Right ventricle myocardium inferior (tissue), 1 donor: Measurements from ENCODE around the gene PIGL. TPM values are rescaled to one million over a fixed set of nuclear protein-coding genes. Genes with fewer than 3 reads are reported as not detected.
A peak's percentile ranks its signal among the peaks of the same experiment; 100 is the strongest.
"Not testable (repeated sequence)": the region's sequence is repeated elsewhere in the genome, so short reads cannot be mapped to it uniquely, and the experiment has no call there.

Source experiments
- ATAC-seq: fragments of 200-7000 bp; cut with Tn5 transposase; one replicate; pipeline ENCODE4 v1.9.1; 2020; ENCODE audit warnings: mild to moderate bottlenecking, moderate library complexity
- DNase-seq: peaks from one replicate; pipeline ENCODE4 v3.0.0; 2021; ENCODE audit errors: missing footprints
- intact Hi-C: fragments of 100-400 bp; cut with DNase I; formaldehyde crosslinking; loops from one replicate; pipeline ENCODE4 v1.11.0; 2022
- total RNA-seq: library from RNA; stranded (reverse); fragmentation: NEBNext Ultra II Directional; extraction: Animal tissue kit (Norgen Biotek cat#: 25700); gene quantifications from one replicate; pipeline ENCODE4 v1.2.1, GENCODE V29; 2021
- donor health status: DM: no; HTN: yes; CAD: no; lungs with severe emphysema.

Gene PIGL
- total RNA-seq, 1 donor from 2014 or later, result 5.4 TPM

DNA sequence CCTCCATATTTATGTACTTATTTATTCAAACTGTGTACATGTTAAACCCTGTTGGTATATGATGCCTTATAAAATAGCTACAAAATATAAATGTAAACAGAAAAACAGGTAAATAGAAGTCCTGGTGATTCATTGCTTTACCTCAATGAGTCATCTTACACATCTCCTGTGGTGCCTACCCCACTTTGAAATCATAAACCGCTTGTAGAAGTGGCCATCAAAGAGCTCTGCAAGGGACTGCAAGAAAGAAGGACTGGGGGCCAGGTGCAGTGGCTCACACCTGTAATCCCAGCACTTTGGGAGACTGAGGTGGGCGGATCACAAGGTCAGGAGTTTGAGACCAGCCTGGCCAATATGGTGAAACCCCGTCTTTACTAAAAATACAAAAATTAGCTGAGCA, 79.1 kb downstream of the PIGL start:
- ATAC-seq, intact Hi-C loops, DNase-seq: not testable (repeated sequence)

GRCh38 chr17:16297367-16298139, 80.5 kb downstream of the PIGL start:
- intact Hi-C loops, result no loop called here
- DNase-seq (no peak), ATAC-seq (no peak)

- ATAC-seq (no peak), DNase-seq (no peak)
- intact Hi-C loops, result no loop called here
These were observed 81.2 kb downstream of the PIGL start for GRCh38 chr17:16298140-16298662.

DNA sequence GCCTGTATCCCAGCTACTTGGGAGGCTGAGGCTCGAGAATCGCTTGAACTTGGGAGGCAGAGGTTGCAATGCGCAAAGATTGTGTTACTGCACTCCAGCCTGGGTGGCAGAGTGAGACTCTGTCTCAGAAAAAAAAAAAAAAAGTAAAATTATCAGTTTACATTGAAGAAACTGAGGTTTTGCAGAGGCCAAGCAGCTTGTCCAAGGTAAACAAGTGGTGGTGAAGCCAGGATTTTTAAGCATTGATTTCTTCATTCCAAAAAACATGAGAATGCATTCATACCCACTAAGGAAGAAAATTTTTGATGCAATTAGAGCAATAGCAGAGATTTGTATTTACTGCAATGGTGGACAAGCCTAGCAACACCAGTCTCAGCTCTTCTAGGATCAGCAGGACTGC, 83.5 kb downstream of the PIGL start:
- intact Hi-C loops, result no loop called here
- no peak for ATAC-seq
- DNase-seq, result no peak

DNA sequence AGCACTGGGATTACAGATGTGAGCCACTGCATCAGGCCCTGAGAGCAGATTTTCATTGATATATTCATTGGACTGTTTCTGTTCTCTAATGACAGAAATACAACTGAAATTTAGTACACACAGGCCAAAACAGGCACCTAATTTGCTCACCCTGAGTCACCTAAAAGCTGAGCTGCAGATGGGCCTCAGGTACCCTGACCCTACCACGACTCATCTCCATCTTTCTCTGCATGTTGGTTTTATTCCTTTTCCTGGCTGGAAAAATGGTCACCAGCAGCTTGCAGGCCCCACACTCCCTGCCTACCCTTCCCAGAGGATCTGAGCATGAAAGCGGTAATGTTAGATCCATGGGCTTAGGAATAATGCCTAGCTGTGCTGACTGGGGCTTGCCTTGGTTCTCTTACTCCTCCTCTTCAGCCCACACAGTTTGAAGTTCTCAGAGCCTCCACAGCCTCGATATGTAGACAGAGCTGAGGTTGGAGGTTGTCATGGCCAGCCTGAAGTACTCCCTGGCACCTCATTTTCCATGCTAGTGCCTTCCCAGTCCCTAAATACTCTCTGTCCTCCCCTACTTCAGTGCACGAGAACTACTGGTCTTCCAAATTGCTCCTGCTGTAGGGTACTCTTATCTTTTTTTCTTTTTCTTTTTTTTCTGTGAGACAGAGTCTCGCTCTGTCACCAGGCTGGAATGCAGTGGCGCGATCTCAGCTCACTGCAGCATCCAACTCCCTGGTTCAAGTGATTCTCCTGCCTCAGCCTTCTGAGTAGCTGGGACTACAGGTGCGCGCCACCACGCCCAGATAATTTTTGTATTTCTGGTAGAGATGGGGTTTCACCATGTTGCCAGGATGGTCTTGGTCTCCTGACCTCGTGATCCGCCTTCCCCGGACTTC, 85.2 kb downstream of the PIGL start:
- ATAC-seq (no peak), DNase-seq (no peak)

DNA sequence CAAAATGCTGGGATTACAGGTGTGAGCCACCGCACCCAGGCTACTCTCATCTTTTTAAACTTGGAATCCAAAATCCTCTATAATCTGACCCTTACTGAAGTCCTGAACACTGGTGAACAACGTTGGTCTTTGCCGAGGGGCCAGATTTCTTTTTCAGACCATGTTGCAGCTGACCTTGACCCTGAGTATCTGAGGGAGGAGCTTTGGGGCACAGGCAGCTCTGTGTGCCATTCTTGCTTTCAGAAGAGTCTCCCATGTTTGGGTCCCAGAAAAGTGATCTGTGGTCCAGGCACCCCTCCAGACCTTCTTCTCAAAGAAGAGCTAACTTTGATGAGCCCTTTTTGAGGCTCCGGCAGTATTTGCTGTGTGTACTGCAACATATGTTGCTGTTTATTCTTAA, 85.8 kb downstream of the PIGL start:
- intact Hi-C loops, result no loop called here
- DNase-seq, result no peak
- ATAC-seq, result no peak

More for the DNA sequence above, 85.2 kb downstream of the PIGL start:
- intact Hi-C loops, result no loop called here

- intact Hi-C loops, result no loop called here
- no peak for ATAC-seq
- no peak for DNase-seq
These were observed 87.8 kb downstream of the PIGL start for GRCh38 chr17:16304830-16305229.

- no peak for ATAC-seq
These were observed 89.2 kb downstream of the PIGL start for GRCh38 chr17:16306211-16306610.

GRCh38 chr17:16312061-16312460, 95.1 kb downstream of the PIGL start:
- intact Hi-C loops, DNase-seq, ATAC-seq: not testable (repeated sequence)

More at GRCh38 chr17:16306211-16306610, 89.2 kb downstream of the PIGL start:
- DNase-seq, result no peak
- intact Hi-C loops, result no loop called here

GRCh38 chr17:16313139-16314090, 96.4 kb downstream of the PIGL start:
- DNase-seq, result no peak
- intact Hi-C loops, result no loop called here
- ATAC-seq, result no peak

DNA sequence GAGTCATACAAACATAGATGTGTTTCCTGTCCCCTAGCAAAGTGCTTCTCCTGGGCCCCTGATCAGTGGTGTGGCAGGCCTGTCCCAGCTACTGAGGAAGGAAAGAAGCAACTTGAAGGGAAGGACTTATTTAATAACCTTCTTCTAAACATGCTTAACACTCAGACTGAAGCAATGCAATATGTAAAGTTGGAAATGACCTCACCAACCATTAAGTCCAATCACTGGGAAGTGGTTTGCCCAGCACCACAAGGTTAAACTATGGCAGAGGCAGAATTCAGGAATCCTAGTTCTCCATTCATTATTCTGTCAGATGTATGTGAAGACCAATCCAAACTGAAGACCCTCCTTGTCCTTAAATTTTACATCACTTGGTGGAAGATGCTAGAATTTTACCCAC, 97.2 kb downstream of the PIGL start:
- intact Hi-C loops, result no loop called here
- ATAC-seq (no peak), DNase-seq (no peak)

DNA sequence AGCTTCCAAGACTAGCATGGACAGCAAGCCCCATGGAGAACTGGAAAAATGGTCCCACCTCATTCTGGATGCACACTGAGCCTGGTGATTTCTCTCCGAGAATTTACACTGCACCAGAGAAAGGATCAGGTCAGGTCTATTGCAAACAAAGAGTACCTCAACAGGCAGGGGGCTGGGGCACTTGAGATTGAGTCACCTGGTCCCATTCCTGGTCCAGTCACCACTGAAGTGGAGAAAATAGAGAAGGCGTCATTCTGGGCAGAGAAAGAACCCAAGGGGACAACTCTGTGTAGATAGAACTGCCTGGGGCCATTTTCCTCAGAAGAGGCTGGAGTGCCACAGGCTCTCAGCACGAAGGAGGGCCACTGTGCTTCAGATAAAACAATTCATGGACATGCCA, 97.8 kb downstream of the PIGL start:
- DNase-seq, result no peak
- no peak for ATAC-seq
- intact Hi-C loops, result no loop called here

DNA sequence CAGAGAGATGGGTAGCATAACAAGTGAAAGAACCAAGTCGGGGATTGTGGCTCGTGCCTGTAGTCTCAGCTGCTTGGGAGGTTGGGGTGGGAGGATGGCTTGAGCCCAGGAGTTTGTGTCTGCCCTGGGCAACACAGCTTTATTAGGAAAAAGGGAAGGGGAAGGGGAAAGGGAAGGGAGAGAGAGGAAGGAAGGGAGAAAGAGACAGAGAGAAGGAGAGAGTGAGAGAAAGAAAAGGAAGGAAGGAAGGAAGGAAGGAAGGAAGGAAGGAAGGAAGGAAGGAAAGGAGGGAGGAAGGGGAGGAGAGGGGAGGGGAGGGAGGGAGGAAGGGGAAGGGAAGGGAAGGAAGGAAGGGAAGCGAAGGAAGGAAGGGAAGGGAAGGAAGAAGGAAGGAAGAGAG, 103.0 kb downstream of the PIGL start:
- intact Hi-C loops, result no loop called here
- DNase-seq, result no peak
- no peak for ATAC-seq

DNA sequence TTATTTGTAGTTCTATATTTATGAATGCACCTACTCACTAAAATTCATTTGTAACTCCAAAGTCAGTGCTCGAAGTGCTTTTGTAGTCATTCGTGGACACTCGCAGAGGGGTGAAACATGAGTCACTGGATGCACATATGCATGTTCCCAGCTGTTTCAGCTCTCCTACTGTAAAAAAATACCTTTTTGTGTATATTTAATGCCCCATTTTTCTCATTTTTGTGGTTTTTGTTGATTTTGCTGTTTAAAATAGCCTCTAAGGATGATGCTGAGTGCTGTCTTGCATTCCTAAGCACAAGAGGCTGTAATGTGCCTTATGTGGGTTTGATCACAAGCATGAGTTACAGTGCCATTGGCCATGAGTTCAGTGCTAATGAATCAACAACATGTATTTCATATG, 105.6 kb downstream of the PIGL start:
- ATAC-seq (no peak), DNase-seq (no peak)
- intact Hi-C loops, result no loop called here

DNA sequence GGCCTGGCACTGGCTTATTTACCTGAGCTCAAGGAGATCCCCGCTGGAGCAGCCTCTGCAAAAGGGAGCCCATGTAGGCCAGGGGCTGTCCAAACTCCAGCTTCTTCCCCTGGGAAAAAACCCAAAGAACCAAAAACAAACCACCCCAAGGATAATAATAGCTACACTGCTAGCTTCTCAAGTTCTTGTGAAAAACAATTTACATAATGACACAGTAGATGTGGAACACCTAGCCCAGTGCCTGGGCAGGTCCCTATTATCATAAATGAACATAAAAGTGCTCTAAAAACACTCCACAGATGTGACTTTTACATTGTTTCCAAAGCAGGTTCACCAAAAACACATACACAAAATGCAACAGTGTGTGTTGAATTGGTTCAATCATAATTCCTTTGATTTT, 109.0 kb downstream of the PIGL start:
- ATAC-seq, result no peak
- DNase-seq, result no peak
- intact Hi-C loops, result no loop called here

DNA sequence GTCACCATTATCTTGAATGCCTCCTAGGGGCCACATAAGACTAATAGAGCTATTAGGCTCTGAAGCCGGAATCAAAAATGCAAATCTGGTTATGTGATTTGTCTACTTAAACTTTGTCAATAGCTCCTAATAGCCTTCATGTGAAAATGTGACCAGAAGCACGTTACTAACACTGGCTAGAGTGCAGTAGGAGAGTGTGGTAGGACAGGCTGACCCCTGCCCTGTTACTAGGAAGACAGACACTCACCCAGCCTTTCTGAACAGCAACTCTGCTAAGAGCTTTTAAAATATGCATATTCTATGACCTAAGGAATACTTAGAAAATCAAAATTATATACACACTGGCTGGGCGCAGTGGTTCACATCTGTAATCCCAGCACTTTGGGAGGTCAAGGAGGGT, 110.0 kb downstream of the PIGL start:
- intact Hi-C loops, result no loop called here
- ATAC-seq (no peak), DNase-seq (no peak)

DNA sequence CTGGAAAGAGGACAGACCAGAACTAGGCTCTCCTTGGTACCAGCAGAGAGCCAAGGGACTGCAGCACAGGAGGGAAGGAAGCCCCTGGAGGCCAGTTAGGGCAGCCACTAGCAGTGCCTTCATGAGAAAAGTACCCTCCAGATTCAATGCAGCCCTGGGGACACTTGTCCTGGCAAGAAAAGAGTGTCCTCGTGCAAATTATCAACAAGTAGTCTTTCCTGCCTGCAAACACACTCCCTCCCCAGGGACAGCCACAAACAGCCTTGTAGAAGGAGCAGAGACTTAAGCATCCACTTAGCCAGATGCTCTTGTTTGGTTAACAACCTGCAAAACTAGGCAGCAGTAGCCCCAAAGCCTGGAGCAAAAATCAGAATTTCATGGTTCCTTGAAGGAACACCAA, 112.0 kb downstream of the PIGL start:
- no peak for ATAC-seq
- DNase-seq, result no peak
- intact Hi-C loops, result no loop called here

DNA sequence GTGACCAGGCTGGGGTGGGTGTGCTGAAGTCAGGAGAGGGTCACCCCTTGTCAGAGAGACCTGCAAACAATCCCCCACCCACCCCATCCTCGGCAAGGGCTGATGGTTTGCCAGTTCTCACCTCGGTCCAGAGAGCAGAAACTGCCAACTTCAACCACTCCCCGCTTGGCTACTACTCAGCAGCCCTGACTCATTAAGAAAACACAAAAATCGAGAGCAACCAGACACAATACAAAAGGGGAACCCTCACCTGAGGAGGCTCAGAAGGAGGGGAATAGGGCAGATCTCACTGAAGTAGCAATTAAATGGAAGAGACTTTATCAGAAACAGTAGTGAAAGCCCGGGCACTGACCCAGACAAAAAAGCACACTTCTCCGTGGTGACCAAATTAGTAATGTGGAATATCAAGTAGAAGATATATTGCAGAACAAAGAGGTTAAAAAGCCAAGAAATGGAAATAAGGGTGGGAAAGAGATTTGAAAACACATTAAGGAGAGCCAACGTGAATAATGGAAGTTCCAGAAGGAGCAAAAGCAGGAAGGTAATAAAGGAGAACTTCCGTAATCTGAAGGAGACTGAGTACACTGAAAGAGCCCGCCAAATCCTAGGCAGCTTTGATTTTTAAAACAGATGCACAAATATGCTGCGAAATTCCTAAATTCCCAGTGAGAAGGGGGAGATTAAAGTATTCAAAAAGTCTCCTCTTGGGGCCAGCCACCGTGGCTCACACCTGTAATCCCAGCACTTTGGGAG, 112.7 kb downstream of the PIGL start:
- DNase-seq (no peak), ATAC-seq (peak; percentile 46)
- intact Hi-C loops, result no loop called here
